Motor neuron (in vitro differentiated cells): ENCODE data around the gene RGS2. TPM values are rescaled to one million over a fixed set of nuclear protein-coding genes. Genes with fewer than 3 reads are reported as not detected.

Experiments used
- ATAC-seq, 8 experiments: fragments of 200-7000 bp; cut with Tn5 transposase; replicated peaks in 6 of 8; 2 replicates each; pipeline ENCODE4 v1.8.0; 2021; ENCODE audit warnings: mild to moderate bottlenecking in 8 of 8, moderate library complexity in 8 of 8
- H3K27ac ChIP-seq, 2 donors: fragments of 250-450 bp; sonication (Bioruptor Pico); 2 replicates each; pipeline ENCODE4 v1.9.0; 2021; ENCODE audit warnings: antibody characterized with exemption in 2 of 2, mild to moderate bottlenecking in 2 of 2, moderate library complexity in 1 of 2
- H3K4me1 ChIP-seq, 2 donors: fragments of 250-450 bp; sonication (Bioruptor Pico); replicated peaks in 1 of 2; 2 replicates each; pipeline ENCODE4 v1.6.1; 2021; ENCODE audit warnings: antibody characterized with exemption in 2 of 2, mild to moderate bottlenecking in 2 of 2, moderate library complexity in 1 of 2
- H3K4me3 ChIP-seq, 5 donors: fragments of 250-450 bp; sonication (Bioruptor Pico); 2 replicates each; pipeline ENCODE4 v1.9.0; 2021; ENCODE audit warnings: antibody characterized with exemption in 5 of 5, mild to moderate bottlenecking in 5 of 5, moderate library complexity in 4 of 5
- WGBS, 10 experiments: fragments of 450-650 bp; shearing (Covaris generic); methylation state at CpG; one replicate each; pipeline ENCODE4 v1.0.0; 2022; 5-methylcytosine and 5-hydroxymethylcytosine counted together
- in situ Hi-C, 9 experiments: fragments of 400-800 bp; cut with MboI; loops; one replicate each; pipeline ENCODE4 v1.15.0; 2021; ENCODE audit warnings: low sequenced_read_pairs in 9 of 9, low pct_unique_long_range_greater_than_20kb in 2 of 9; ENCODE audit not compliant: unreplicated experiment in 9 of 9
- total RNA-seq, 8 experiments: library from RNA; unstranded; fragments of 300-600 nt; gene quantifications; 2 replicates each; pipeline versions ENCODE4 v1.2.3 to v1.2.4, GENCODE V29; 2022

The RGS2 gene
- total RNA-seq, 8 experiments from 2014 or later: 8.5 to 93.9 (median 50.1) TPM

DNA sequence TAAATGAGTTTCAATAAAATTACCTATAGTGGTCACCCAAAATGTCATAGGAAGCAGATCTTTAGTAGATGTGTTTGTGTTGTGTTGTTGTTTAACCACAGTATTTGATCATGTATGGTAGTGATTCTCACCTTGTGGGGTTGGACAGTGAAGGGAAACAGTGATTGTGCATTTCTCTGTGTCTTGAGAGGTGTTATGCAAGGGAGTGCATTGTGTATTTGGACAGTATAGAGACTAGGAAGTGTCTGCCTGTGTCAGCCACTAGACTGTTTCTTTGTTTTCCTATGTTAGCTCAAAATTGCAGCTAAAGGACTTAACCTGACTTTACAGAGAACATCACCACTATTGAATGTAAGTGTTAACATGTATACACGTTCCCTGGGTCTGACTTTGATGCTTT, 6.0 kb downstream of the RGS2 start:
- Histone ChIP-seq H3K27ac (no peak overlapping the region), H3K4me3 (no peak overlapping the region), H3K4me1 (peaks cover 6 to 11% of the 10 kb centered on the region in 2 donors)
- ATAC-seq: no peak
- 43 to 100% (median 71%) methylated on average over 1 of the region's 1 CpG; no CpG with 5 or more reads in 4 of the 10 experiments for WGBS, 10 experiments
- in situ Hi-C loops: loop anchor here in 3 of 9 experiments (25.0 kb wide), 1 partner anchor 197 kb away; no protein-coding TSS in a partner anchor

DNA sequence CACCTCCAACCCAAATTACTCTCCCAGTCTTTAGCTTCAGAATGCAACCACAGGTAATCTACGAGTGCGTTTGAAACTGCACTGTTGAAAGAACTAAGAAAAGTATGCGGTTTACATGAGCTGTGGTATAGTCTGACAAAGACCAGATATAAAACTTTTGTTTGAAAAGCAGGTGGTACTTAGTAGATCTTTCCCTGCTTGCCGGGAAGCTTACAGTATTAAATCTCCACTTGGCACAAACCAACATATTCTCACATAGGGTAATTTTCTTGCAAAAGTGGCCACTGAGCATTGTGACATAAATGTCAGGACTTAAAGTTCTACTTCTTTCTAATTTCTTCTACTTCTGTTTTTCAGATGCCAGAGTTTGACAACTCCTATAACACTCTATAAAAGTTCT, 8.4 kb downstream of the RGS2 start:
- no peak overlapping the region for H3K27ac ChIP-seq
- H3K4me1 ChIP-seq: no peaks in the 10 kb centered on the region
- no peak for ATAC-seq
- H3K4me3 ChIP-seq: no peak overlapping the region
- in situ Hi-C loops: loop anchor here in 3 of 9 experiments (25.0 kb wide), 1 partner anchor 195 kb away; no protein-coding TSS in a partner anchor
- WGBS, 10 experiments: 39 to 100% (median 90%) methylated on average over 3 to 4 of the region's 4 CpGs; no CpG with 5 or more reads in 2 of the 10 experiments

DNA sequence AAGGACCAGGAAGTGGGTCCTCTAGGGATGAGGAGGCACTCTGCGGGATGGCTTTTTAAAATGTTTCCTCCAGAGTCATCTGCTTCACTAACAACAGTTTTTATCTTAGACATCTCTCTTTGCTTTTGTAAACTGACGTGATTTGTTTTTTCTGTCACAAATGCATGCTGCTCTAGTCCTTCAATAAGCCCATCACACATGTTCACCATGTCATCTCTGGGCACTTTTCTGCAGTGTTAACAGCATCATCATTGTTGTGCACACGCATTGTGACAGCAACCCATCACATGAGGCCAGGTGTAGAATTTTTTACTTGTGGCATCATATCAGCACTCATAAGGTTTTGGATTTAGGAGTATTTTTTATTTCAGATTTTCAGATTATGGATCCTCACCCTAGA, 12.5 kb downstream of the RGS2 start:
- Histone ChIP-seq H3K4me3 (no peak overlapping the region), H3K4me1 (peaks cover 2 to 3% of the 10 kb centered on the region in 2 donors), H3K27ac (no peak overlapping the region)
- WGBS, 10 experiments: 73 to 100% (median 94%) methylated on average over 1 to 3 of the region's 3 CpGs
- ATAC-seq: no peak
- in situ Hi-C loops: loop anchor here in 3 of 9 experiments (25.0 kb wide), 1 partner anchor 191 kb away; no protein-coding TSS in a partner anchor

DNA sequence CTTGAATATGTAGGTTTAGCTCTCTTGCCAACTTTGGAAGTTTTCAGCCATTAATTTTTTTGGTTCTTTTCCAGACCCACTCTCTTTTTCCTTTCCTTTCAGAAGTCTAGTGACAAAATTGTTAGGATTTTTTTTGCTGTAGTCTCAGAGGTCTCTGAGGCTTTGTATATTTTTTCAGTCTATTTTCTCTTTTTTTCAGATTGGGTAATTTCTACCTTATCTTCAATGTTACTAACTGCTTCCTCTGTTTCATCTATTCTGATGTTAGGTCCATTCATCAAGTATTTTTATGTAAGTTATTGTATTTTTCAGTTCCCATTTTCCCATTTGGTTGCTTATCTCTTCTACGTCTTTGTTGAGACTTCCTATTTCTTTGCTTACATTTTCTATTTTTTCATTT, 15.7 kb downstream of the RGS2 start:
- no peak overlapping the region for H3K4me3 ChIP-seq
- in situ Hi-C loops: loop anchor here in 3 of 9 experiments (25.0 kb wide), 1 partner anchor 188 kb away; no protein-coding TSS in a partner anchor
- H3K27ac ChIP-seq: no peak overlapping the region
- H3K4me1 ChIP-seq: peaks cover 8 to 11% of the 10 kb centered on the region in 2 donors
- WGBS, 10 experiments: 0 to 57% (median 0%) methylated on average over 1 of the region's 1 CpG
- ATAC-seq: no peak

DNA sequence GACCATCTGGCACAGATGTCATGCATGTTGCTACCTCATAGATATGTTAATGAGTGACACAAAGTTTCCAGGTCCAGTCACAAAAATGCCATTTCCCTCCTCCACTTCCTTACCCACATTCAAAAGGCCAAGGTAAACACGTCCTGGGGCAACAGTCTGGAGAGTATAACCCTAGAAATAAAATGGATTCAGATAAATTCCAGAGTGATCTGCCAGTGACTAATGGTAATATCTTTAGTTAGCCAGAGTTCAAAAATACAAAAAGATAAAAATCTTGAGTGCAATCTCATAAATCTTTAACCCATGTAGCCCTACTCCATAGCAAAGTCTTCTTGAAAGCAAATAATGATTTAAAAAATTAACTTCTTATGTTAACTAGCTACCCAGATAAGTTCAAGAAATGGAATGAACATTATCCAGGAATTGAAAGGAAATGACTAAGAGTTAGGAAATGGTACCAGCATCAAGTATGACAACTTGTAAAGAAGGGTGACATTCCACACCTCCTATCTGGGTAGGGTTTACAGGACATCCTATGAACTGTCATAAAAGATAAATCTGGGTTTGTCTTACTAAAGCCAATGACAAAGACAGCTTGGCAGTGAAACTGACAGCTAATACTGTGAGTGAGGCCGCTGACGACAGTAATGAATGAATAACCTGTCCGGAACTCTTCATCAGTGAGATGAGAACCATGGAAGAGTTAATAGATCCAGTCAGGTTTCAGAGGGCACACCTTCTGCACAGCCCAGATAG, 18.1 kb downstream of the RGS2 start:
- no peak overlapping the region for H3K4me3 ChIP-seq
- ATAC-seq: peak in 7 of 8 experiments; percentile 26 to 95 (median 63)
- H3K4me1 ChIP-seq: peaks cover 11 to 16% of the 10 kb centered on the region in 2 donors
- in situ Hi-C loops: loop anchor here in 1 of 9 experiments (25.0 kb wide), 1 partner anchor 185 kb away; no protein-coding TSS in a partner anchor
- WGBS, 10 experiments: 13 to 82% (median 51%) methylated on average over 2 to 4 of the region's 4 CpGs; no CpG with 5 or more reads in 1 of the 10 experiments
- H3K27ac ChIP-seq: no peak overlapping the region

DNA sequence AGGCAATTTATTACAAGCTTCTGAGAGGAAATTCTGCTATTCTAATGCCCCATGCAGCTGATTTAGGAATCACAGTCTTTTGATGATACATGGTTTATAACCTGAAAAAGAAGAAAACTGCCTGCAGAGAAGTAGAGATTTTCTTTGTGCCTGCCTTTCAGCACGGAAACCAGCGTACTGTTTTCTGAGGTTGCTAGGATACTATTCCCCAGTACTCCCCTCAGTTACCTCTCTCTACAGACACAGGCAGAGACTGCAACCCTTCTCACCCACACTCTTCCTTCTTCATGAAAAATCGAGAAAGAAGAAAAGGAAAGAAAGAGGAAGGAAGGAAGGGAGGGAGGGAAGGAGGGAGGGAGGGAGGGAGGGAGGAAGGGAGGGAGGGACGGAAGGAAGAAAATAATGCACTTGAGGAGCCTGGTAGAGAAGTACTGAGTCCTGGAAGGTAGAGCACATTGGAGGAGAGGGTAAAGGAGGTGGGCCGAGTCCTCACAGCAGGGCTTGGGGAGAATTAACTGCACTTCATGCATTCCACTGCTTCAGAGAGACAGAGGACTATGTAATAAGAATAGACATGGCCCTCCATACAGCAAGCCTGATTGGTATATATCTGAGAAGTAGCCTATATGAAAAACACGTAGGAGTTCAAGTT, 21.9 kb downstream of the RGS2 start:
- 7 to 80% (median 52%) methylated on average over 1 to 5 of the region's 6 CpGs; no CpG with 5 or more reads in 2 of the 10 experiments for WGBS, 10 experiments

DNA sequence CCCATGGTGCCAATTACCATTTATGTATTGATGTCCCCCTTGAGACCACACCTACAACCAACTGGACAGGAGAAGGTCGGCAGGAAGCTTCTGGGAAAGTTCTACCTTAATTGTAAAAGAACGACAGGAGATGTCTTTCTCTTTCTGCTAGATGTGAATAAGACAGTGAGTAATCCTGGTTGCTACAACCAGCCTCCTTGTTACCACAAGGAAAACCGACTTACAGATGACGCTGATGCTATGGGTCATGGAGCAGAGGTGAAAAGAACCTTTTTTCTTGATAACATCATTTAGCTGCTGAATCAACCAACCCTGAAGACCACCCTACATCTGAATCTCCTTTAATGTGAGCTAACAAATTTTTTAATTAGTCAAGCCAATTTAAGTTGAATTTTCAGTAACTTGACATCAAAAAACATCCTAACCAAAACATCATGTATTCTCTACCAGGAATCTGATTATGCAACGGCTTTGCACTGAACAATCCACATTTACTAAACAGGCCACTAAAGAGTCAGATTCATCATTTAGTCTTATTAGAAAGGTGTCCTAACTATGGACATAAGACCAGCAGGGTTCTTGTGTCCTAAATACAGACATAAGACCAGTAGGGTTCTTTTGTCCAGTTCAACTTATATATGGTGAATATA, 23.0 kb downstream of the RGS2 start:
- peaks cover 15 to 16% of the 10 kb centered on the region in 2 donors for H3K4me1 ChIP-seq
- H3K27ac ChIP-seq: no peak overlapping the region
- H3K4me3 ChIP-seq: no peak overlapping the region
- no peak for ATAC-seq
- in situ Hi-C loops: loop anchor here in 1 of 9 experiments (25.0 kb wide), 1 partner anchor 180 kb away; no protein-coding TSS in a partner anchor
- WGBS, 10 experiments: 10 to 100% (median 92%) methylated on average over 1 to 5 of the region's 5 CpGs

More for the DNA sequence above, 21.9 kb downstream of the RGS2 start:
- no peak overlapping the region for H3K4me3 ChIP-seq
- ATAC-seq: peak in 5 of 8 experiments; percentile 47 to 88 (median 62)
- peaks cover 19 to 22% of the 10 kb centered on the region in 2 donors for H3K4me1 ChIP-seq
- in situ Hi-C loops: loop anchor here in 1 of 9 experiments (25.0 kb wide), 1 partner anchor 182 kb away; no protein-coding TSS in a partner anchor
- no peak overlapping the region for H3K27ac ChIP-seq

DNA sequence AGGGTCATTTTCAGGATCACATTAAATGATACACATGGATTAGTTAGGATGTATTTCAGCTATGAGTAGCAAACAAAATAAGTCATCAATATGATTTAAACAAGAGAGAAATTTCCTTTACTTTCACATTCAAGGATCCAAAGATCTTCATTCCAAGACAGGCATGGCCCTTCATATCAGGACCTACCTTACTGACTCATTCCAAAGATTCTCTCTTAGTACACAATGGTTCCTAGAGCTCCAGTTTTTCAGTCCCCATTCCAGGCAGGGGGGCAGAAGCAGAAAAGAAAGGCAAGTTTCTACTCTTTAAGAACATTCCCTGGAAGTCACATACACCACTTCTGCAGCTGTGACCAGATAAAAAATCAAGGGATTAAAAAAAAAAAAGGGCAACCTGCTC, 23.7 kb downstream of the RGS2 start:
- H3K4me1 ChIP-seq: peaks cover 14 to 16% of the 10 kb centered on the region in 2 donors
- no peak overlapping the region for H3K27ac ChIP-seq
- H3K4me3 ChIP-seq: no peak overlapping the region
- no peak for ATAC-seq
- in situ Hi-C loops: loop anchor here in 1 of 9 experiments (25.0 kb wide), 1 partner anchor 180 kb away; no protein-coding TSS in a partner anchor

DNA sequence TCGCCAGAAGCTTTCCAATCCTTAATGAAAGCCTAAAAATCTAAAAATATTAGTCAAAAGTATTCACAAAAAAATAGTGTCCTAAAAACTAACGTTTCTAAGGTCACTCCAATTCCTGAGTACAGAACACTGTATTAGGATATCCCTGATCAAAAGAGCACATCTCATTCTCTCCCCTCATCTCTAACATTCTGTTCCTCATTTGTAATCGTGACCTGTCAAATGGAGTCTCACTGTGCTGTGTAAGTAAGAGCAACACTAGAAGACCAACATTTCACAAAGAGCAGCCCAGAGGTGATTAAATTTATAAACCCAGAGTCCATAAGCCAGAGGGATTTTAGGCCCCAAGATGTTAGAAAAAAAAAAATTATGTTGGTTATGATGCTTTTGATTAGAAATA, 26.3 kb downstream of the RGS2 start:
- ATAC-seq: peak in 2 of 8 experiments; percentile 48 to 50
- no peak overlapping the region for H3K4me3 ChIP-seq
- 0 to 82% (median 72%) methylated on average over 1 to 3 of the region's 3 CpGs; no CpG with 5 or more reads in 1 of the 10 experiments for WGBS, 10 experiments
- in situ Hi-C loops: loop anchor here in 1 of 9 experiments (25.0 kb wide), 1 partner anchor 177 kb away; no protein-coding TSS in a partner anchor
- H3K27ac ChIP-seq: no peak overlapping the region
- H3K4me1 ChIP-seq: peaks cover 11% of the 10 kb centered on the region in 2 donors

DNA sequence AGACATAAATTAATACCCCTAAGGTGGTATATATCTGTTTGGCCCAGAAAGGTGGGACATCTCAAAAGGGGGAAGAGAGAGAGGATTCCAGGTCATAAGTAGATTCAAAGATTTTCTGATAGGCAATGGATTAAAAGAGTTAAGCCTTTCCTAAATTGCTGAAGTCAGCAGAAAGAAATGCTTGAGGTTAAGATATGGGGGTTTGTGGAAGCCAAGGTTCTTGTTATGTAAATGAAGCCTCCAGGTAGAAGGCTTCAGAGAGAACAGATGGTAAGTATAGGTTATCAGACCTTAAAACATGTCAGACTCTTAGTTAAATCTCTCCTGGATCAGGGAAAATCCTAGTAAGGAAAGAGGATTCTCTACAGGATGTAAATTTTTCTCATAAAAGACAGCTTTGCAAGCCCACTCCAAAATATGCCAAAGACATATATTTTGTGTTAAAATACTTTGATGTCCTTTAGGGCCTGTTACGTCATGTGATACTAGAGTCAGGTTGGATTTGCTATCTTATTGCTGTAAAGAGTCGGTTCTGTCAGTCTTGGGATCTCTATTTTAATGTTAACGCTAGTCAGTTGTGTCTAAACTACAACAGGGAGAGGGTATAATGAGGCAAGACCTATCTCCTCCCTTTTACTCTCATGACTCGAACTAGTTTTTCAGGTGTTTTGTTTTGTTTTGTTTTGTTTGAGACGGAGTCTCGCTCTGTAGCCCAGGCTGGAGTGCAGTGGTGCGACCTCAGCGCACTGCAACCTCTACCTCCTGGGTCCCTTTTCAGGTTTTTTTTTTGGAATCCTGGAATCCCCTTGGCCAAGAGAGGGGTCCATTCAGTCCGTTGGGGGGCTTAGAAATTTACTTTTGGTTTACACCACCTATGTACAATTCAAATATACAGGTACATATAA, 30.6 kb downstream of the RGS2 start:
- WGBS, 10 experiments: 0 to 83% (median 74%) methylated on average over 1 to 9 of the region's 9 CpGs
- H3K27ac ChIP-seq: no peak overlapping the region
- in situ Hi-C loops: loop anchor here in 1 of 9 experiments (25.0 kb wide), 1 partner anchor 173 kb away; no protein-coding TSS in a partner anchor
- peaks cover 3 to 9% of the 10 kb centered on the region in 2 donors for H3K4me1 ChIP-seq
- H3K4me3 ChIP-seq: no peak overlapping the region
- ATAC-seq: no peak

DNA sequence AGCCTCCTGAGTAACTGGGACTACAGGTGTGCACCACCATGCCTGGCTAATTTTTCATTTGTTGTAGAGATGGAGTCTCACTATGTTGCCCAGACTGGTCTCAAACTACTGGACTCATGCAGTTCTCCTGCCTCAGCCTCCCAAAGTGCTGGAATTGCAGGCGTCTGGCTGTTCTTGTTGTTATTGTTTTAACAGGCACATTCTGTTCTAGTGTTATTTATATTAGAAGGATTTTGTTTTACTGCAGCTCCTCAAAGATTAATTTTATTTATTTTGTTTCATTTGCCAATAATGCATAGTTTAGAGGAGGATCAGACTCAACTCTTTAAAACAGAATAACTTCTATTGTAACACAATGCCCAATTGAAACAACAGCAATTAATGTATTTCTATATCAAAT, 35.5 kb downstream of the RGS2 start:
- Histone ChIP-seq H3K4me1 (peaks cover 6 to 15% of the 10 kb centered on the region in 2 donors), H3K27ac (no peak overlapping the region), H3K4me3 (no peak overlapping the region)
- 75 to 100% (median 100%) methylated on average over 1 of the region's 1 CpG; no CpG with 5 or more reads in 3 of the 10 experiments for WGBS, 10 experiments
- in situ Hi-C loops: loop anchor here in 1 of 9 experiments (25.0 kb wide), 1 partner anchor 168 kb away; no protein-coding TSS in a partner anchor
- ATAC-seq: no peak
